ENCODE results near the gene KRT36. TPM values are rescaled to one million over a fixed set of nuclear protein-coding genes. Genes with fewer than 3 reads are reported as not detected.

KRT36 gene
- total and polyA plus RNA-seq, 2 donors (not counting 3 experiments of a cell fraction or from before 2014, with no cell fraction given) = 0.04 TPM; not detected in 1

DNA sequence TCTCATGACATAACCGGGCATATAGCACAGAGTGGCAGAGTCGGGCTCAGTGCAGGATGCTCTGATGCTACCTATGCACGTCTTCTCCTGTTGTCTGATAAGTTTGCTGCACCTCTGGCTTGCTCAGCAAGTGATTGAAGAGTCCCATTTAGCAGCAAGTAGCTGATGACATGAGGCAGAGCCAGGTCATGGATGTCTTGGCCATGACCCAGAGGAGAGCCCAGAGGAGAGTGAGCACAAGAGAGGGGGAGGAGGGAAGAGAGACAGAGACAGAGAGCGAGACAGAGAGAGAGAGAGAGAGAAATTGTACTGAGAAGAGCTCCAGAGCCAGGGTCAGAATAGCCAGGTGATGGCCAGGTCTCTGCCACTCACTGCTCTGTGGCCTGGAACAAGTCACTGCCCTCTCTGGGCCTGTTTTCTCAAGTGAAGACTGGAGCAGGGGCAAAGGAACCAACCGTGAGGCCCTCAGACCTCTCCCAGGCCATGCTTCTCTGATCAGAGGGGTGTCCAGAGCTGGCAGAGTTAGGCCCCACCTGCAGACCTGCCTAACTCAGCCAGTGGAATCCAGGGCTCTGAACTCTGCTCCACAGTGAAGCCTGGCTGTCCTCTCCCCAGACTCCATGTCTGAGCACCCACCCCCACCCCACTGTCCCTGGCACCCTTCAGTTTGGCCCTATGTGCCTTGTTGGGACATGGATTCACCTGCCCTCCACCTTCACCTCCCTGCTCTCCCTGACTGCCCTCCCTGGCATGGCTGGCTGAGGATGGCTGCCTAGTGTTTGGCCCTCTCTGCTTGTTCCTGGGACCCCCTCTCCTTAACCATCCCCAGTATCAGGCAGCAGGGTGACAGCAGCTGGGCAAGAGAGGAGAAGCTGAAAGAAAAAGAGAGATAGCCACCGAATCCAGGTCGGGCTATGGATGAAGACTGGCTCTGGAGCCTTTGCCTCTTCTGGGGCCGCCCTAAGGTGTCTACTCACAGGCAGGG, 4.5 kb downstream of the KRT36 start:
- CTCF ChIA-PET = interaction anchor here (0.7 to 22.3 kb wide), 5 partner anchors 15 to 180 kb away, joined by 3 to 350 read pairs (median 7); no protein-coding TSS in a partner anchor
- Histone ChIP-seq H3K79me2 (ENCODE audit: control insufficient read depth, insufficient read depth, low read length) (no peaks in the 10 kb centered on the region), H3K27ac (ENCODE audit: insufficient read depth, low read depth, low read length) (no peak overlapping the region), H3K9me3 (replicated peaks; ENCODE audit: control insufficient read depth, insufficient read depth, low read length) (no peaks in the 10 kb centered on the region), H3K9ac (replicated peaks; ENCODE audit: extremely low read depth, insufficient read depth, low read length) (no peak overlapping the region), H2AFZ (ENCODE audit: low read depth, low read length) (no peak overlapping the region), H3K9me1 (replicated peaks; ENCODE audit: control insufficient read depth, extremely low read depth, insufficient read depth, low read length) (no peaks in the 10 kb centered on the region), H4K20me1 (replicated peaks; ENCODE audit: control insufficient read depth, extremely low read depth, insufficient read depth, low read length) (no peaks in the 10 kb centered on the region), H3K36me3 (ENCODE audit: control insufficient read depth in 2 of 2, extremely low read depth in 1 of 2, insufficient read depth in 2 of 2, low read length in 2 of 2) (no peaks in the 10 kb centered on the region), H3K4me1 (ENCODE audit: control insufficient read depth, extremely low read depth, insufficient read depth, low read length) (no peaks in the 10 kb centered on the region), H3K4me2 (ENCODE audit: insufficient read depth, low read length) (no peak overlapping the region), H3K4me3 (replicated peaks in 1 of 3; ENCODE audit: insufficient read depth in 1 of 3, low read depth in 1 of 3, low read length in 3 of 3) (no peak overlapping the region), H3K27me3 (ENCODE audit: control insufficient read depth in 2 of 2, insufficient read depth in 2 of 2, low read length in 2 of 2) (no peaks in the 10 kb centered on the region)
- TF ChIP-seq, protein P1, sequence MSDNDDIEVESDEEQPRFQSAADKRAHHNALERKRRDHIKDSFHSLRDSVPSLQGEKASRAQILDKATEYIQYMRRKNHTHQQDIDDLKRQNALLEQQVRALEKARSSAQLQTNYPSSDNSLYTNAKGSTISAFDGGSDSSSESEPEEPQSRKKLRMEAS (IDR thresholded peaks at IDR 0.05; ENCODE audit: insufficient read depth, insufficient read length) = no peak
- TF ChIP-seq JUN (IDR thresholded peaks at IDR 0.05; ENCODE audit: borderline replicate concordance, insufficient read depth, insufficient read length, low read depth) (no peak), EZH2 (IDR thresholded peaks at IDR 0.05; ENCODE audit: borderline replicate concordance, low read depth, low read length, severe bottlenecking) (no peak), GATA2 (IDR thresholded peaks at IDR 0.05; ENCODE audit: insufficient read depth, insufficient read length, low read depth, low read length) (no peak), FOS (IDR thresholded peaks at IDR 0.05; ENCODE audit: borderline replicate concordance, insufficient read depth, low read length) (no peak), POLR2A (IDR thresholded peaks at IDR 0.05; ENCODE audit: low read depth, low read length) (no peak), POLR2AphosphoS5 (IDR thresholded peaks at IDR 0.05; ENCODE audit: insufficient read depth, low read depth, low read length) (no peak), MYC (IDR thresholded peaks at IDR 0.05; ENCODE audit: low read depth, low read length) (no peak)
- TF ChIP-seq, protein P2, sequence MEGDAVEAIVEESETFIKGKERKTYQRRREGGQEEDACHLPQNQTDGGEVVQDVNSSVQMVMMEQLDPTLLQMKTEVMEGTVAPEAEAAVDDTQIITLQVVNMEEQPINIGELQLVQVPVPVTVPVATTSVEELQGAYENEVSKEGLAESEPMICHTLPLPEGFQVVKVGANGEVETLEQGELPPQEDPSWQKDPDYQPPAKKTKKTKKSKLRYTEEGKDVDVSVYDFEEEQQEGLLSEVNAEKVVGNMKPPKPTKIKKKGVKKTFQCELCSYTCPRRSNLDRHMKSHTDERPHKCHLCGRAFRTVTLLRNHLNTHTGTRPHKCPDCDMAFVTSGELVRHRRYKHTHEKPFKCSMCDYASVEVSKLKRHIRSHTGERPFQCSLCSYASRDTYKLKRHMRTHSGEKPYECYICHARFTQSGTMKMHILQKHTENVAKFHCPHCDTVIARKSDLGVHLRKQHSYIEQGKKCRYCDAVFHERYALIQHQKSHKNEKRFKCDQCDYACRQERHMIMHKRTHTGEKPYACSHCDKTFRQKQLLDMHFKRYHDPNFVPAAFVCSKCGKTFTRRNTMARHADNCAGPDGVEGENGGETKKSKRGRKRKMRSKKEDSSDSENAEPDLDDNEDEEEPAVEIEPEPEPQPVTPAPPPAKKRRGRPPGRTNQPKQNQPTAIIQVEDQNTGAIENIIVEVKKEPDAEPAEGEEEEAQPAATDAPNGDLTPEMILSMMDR (IDR thresholded peaks at IDR 0.05; ENCODE audit: extremely low read depth in 1 of 2, insufficient read depth in 1 of 2, low read depth in 1 of 2, low read length in 2 of 2) = no peak
- FAIRE-seq (no peak), DNase-seq (ENCODE audit: low read depth, low spot score) (no peak)
- no TSS peak for BruUV-seq (replicated peaks)
- dilution Hi-C loops (cut with MboI; ENCODE audit: extremely low pct_ligation_motif_present, low sequenced_read_pairs) = no loop called here
- intact Hi-C loops (cut with micrococcal nuclease) = no loop called here
- POLR2A ChIA-PET = no interaction called here

Measured in endothelial cell of umbilical vein (primary cell).